ENCODE data around the gene ATP5F1E.

The ATP5F1E gene

DNA sequence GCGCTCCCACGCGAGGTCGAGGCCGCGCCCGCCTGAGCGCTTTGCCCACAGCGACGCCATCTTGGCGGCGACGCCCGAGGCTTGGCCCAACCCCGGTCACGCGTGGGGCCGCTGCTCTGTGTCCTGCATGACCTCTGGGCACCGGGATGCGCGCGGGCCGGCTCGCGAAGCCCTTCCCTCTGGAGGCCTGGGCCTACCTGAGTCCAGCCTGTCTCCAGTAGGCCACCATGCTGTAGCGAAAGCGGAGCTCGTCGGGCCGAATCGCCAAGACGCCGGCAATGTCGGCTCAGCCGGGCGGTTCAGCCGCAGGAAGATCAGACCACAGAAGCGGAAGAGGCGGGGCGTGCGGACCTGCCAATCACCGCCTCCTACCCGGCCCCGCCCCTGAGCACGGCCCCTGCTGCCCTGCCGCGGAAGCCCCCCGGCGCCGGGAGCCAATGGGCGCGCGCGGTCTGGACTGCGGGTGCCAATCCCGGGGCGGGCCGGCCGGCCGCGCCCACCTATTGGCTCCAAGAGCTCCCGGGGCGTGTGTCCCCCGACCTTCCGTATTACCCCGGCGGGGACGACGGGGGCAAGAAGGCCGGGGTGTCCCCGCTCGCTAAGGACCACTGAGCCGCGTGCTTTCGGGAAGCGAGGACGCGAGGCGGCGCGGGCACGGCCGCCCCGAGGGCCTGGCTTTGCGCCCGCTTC is at the start of gene ATP5F1E:
Gene ATP5F1E, minus strand, starts transcription at position 313 of the 690 bp plus-strand sequence. Its CDS starts 84 bp downstream, at position 229.
- peak; percentile 98 for DNase-seq (ENCODE audit: low spot score)

DNA sequence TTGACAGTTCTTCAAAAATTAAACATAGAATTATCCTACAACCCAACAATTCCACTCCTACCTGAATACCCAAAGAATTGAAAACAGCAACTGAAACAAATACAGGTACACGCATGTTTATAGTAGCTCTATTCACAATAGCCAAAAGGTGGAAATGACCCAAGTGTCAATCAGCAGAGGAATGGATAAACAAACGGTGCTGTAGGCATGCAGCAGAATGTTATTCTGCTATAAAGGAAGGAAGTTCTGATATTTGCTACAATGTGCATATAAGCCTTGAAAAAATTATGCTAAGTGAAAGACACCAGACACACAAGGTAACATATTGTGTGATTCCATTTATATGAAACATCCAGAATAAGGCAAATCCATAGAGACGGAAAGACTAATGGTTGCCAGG is 48.9 kb upstream of the ATP5F1E start:
- DNase-seq (ENCODE audit: low spot score), result no peak

DNA sequence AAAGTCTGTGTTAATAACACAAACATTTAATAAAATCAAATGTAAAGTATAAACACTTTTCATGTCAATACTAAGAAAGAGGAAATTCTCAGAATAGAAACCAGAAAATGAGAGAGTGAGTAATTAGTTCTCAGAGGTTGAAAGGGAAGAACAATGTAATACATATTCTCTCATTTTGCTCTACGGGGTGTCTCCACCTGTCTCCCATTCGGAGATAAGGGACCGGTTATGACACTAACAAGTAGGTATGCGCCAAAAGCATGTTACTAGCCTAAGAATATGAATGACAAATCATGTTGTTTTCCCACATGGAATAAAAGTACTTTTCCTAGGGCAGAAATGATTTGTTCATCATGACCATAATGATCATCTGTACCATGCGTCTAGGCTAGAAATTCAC is 46.1 kb upstream of the ATP5F1E start:
- DNase-seq (ENCODE audit: low spot score), result no peak

DNA sequence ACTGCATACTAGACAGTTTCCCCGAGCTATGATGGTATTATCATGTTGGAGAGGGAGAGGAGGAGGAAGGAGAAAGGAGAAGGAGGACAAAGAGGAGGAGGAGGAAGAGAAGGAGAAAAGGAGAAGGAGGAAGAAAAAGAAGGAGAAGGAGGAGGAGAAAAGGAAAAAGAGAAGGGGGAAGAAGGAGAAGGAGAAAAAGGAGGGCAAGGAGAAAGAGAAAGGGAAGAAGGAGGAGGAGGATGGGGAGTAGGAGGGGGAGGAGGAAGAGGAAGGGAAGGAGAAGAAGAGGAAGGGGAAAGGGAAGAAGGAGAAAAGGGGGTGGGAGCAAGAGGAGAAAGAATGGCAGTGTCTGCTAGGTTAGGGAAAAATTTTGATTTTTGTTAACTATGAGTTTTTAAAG is 45.6 kb upstream of the ATP5F1E start:
- DNase-seq (ENCODE audit: low spot score), result no peak

DNA sequence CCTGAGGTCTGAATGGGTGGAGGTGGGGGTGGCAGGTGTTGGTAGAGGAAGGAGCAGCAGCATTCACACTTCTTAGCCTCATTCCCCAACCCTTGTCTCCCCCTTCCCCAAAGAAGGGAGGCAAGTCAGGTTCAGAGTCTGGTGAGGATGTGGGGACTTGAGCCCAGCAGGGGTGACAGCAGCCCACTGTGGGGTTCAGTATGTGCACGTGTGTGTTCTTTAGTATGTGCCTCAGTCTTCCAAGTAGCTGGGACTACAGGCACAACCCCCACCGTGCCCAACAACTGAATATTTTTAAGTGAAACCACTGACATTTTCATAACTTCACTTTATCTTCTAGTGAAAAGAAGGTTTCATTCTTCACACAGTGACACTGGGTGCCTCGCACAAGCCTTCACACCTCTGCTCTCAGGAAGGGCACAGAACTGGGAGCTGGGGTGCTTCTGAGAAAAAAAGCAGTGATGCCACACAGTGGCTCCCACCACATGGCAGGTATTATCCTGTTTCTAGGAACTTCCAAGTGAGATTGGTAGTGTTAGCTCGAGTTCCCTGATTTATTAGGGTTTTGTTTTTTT is 43.9 kb upstream of the ATP5F1E start:
- no peak for DNase-seq (ENCODE audit: low spot score)

DNA sequence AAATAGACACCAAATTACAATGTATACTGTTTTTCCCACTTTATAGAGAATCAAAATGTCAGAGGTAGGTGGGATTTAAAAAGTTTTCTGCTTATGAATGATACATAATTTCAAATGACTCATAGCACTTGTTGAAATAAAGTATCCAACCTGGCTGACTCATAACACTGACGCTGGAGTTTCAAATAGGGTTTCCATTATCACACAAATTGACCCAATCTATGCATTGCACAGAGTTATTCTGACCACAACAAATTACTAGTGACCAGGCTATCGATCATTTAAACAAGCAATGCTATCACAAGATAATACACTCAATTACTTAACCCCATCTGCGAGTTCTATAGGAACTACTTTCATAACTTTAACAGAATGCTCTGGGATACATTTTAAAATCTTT is 42.3 kb upstream of the ATP5F1E start:
- DNase-seq (ENCODE audit: low spot score), result no peak

DNA sequence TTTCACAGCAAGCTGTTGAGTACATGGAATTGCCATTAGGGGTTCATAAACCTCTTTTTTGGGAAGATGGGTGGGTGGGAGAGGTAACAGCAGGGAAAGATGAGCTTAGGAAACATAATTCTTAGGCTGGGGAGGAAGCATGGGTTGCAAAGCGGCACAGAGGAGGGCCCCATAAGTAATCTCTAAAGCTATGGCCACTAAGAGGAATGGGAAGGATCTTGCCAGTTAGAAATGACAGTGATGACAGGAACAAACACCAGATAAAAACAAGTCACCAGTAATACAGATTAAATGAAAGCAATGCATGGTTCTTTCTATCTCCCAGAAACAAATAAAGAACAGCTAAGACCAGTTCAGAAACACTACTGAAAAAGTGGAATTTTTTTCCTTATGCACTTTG is 41.4 kb upstream of the ATP5F1E start:
- no peak for DNase-seq (ENCODE audit: low spot score)

DNA sequence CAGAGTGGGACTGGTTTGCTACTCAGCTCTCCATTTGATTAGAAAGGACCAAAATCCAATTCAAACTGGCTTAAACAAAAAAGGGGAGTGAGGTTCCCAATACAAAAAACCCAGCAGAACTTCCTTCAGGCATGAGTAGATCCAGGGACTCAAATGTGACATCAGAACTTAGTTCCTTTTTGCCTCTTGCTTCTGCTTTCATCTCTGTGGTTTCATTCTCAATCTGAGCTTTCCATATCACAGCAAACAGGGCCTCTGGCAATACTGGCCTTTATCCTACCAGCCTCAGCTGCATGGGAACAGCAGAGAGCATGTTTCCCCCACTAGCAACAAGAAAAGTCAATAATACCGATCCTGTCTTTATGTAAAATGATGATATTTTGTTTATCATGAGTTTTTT is 39.1 kb upstream of the ATP5F1E start:
- DNase-seq (ENCODE audit: low spot score), result no peak

DNA sequence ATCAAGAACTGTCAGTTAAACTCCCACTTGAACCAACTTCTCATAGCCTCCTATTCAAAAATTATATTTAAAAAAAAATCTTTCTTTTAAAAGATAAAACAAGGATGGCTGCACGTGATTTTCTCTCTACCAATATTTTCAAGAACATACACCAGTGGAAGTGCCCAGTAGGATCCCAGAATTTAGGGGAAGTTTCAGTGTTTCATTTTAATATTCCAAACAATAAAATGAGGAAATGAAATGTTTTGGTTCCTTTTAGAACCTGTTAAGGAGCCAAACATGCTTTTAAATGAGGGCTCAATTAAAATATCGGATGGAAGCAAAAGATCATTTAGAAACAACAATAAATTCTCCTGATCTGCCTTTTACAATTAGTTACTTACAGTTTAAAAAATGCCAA is 36.9 kb upstream of the ATP5F1E start:
- no peak for DNase-seq (ENCODE audit: low spot score)

DNA sequence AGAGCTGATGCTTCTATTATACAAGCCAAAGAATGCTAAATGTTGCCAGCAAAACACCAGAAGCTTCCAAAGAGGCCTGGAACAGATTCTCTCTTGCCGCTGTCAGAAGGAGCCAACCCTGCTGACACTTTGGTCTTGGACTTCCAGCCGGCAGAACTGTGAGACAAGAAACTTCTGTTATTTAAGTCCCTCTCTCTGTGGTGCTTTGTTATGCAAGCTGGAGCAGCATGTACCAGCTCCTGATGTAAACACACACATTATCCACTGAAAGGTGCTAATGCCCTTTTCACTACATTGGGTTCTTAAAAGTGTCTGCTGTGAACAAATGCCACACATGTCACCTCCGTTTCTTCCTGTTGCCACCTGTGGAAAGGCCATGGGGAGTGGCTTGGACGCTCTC is 36.4 kb upstream of the ATP5F1E start:
- DNase-seq (ENCODE audit: low spot score), result no peak

DNA sequence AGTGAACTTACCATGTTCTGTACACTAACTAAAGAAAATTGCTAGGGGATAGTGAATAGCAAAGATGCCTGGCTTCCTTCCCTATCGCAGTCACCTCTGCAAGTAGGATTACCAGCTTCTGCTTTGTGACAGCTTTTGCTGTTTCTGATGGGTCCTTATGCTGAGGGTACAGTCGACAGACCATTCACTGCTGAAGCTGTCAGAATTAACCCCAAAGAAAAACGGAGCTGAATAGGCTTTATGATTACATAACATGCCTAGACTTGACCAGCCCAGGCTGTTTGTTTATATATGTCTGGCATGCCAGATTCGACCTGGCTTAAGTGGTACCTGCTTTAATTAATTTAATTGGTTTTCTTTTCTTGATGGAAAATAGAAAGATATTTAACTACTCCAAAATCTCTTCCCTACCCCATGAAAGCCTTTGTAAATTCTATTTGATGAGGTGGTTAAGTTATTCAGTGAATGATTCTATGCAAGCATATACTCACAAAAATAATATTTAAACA is 32.1 kb upstream of the ATP5F1E start:
- no peak for DNase-seq (ENCODE audit: low spot score)

DNA sequence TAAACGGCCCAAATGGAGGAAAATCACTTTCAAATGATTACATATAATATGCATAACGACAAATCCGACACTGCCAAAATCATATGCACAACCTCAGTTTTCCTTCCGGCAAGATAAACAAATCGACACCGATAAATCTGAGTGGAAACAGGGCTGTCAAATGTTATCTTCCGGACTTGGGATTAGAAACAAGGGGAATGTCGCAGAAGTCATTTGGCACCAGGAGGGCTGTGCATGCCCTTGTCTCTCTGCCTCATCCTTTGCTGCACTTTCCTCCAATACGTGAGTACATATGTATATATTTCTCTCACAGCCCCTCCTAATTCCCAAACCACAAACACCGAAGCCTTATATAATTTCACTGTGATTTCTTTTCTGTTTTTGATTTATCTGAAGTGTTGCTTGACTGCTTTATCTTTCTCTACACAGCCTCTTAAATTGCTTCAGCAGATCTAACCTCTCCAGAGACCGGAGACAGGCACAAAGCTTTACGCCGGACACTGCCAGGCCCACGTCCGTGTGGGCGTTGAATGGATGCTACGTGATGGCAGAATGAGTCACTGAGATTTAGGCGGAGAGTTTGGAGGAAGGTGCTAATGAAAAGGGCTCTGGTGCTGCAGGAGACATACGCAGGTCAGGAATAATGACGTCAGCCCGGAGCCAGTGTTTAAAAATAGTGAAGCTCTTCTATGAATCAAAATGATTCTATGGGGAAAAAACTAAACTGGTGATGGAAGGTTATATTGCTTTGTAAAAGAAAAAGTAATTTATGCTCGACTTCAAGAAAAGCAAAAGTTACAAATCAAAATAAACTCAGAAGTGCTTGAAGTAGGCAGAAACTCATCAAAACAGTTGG is 31.5 kb upstream of the ATP5F1E start:
- peak; percentile 36 for DNase-seq (ENCODE audit: low spot score)

DNA sequence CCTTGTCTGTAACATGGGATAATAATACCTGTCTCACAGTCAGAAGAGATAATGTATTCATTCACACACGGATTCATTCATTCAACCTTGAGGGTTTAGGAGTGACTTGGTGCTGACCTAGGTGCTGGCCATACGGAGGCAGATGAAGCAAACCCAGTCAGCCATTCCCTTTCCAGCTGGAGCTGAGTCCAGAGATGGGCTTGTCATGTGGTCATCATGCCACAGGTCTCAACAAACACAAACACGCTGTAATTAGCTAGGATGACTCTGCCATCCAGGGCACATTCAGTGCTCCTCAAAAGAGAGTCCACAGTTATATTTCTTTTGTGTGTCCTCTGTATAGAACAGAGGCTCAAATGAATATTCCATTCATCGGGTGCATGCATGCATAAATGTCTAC is 29.9 kb upstream of the ATP5F1E start:
- no peak for DNase-seq (ENCODE audit: low spot score)

DNA sequence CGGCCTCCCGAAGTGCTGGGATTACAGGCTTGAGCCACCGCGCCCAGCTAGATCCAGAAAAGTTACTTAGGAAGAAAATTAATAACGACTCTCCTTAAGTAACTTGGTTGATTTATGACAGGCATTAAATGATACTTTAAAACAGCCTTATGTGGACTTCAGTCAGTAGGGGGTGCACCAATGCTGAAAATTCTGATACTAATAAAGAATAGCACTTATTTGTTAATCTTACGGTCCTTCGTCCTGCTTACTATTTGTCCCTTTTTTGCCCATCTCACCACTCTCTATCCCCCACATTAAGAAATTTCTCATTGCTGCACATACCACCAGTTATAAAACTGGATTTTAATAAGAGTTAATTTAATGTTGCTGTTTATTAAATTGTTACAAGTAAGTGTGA is 23.2 kb upstream of the ATP5F1E start:
- DNase-seq (ENCODE audit: low spot score), result no peak

DNA sequence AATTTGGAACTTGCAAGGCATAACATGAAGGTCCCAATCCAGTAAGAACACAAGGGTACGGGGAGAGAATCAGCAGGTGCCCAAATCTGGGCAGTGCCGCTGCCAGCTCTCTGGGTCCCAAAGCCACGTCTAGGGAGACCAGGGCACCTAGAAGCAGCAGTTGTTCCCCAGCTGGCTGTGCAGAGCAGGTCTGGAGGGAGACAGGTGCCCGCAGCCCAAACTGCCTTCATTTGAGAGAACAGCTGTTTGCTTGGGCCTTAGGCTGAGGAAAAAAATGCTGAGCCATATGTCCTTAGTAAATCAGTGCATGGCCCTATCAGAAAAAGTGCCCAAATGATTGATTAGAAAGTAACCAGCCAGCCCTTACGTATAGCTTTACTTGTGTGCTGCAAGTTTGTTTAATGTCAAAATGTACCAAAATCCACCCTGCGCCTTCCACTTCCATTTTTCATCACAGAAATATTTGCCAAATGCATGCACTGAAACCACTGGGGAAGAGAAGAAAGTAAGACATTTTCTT is 19.6 kb upstream of the ATP5F1E start:
- no peak for DNase-seq (ENCODE audit: low spot score)

DNA sequence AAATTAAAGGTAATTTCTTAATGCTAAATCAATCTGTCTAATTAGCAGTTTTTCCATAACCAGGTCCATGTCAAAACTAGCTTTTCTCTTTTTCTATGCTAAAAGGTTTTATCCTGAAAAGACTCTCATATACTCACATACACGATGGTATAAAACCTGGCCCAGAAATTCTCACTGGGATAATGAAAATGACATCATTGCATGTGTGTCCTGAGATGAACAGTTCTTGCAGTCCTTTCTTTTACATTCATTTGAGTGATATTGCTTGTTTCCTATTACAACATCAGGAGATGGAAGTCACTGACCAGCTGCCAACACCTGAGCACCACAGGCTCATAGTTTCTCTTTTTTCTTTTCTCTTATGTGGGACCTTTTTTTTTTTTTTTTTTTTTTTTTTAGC is 18.3 kb upstream of the ATP5F1E start:
- no peak for DNase-seq (ENCODE audit: low spot score)

DNA sequence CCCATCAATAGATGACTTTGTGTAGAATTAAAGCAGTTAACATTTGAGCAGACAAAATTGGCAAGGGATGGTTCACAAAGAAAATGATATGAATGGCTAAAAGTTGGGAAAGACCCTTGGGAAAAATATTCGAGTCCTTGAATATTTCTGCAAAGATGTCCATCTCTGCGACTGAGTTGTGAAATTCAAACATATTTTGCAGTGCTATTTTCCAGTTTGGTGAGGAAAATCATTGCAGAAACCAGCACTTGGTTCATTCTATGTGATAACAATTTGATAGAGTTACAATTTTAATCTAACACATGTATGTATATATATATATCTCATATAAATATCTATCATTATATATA is 16.5 kb upstream of the ATP5F1E start:
- no peak for DNase-seq (ENCODE audit: low spot score)

DNA sequence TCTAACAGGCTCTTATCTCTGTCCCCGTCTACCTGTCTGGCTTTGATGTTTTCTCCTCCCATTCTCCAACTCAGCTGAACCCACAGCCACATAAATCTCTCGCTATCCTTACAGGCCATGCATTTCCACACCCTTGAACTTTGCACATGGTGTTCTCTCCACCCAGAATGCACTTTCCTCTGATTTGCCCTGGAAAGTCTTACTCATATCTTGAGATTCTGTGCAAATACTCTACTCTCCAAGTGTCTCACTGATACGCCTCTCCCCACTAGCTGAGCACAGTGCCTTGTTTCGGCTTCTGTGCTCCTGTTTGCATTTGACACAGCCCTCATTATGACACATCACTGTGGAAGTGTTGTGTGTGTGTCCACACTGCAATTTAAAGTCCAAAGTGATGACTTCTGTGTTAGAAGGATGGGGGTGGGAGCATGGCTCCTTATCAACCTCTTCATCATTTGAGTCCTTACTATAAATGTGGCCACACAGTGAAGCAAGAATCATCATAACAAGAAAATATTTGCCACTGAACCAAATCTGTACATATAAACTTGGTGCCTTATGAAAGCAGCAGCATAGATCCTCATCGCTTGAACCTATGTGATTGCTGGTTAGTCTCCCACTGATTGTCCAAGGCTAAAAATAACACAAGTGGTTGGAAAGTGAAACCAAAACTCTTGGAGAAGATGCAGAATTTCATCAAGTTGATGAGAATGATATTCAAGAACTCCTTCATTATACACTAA is 16.0 kb upstream of the ATP5F1E start:
- DNase-seq (ENCODE audit: low spot score), result no peak

DNA sequence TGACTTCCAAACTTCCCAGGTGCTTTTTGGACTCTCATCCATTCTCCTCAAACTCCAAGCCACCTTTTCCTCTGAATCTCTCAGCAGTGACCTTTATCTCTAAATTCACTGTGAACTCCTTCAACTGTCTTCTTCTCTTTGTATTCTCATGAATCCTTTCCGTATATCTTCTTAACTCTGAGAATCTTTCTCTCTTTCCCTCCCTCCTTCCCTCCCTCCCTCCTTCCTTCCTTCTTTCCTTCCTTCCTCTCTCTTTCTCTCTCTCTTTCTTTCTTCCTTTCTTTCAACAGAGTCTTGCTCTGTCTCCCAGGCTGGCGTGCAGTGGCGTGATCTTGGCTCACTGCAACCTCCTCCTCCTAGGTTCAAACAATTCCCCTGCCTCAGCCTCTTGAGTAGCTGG is 14.7 kb upstream of the ATP5F1E start:
- no peak for DNase-seq (ENCODE audit: low spot score)

DNA sequence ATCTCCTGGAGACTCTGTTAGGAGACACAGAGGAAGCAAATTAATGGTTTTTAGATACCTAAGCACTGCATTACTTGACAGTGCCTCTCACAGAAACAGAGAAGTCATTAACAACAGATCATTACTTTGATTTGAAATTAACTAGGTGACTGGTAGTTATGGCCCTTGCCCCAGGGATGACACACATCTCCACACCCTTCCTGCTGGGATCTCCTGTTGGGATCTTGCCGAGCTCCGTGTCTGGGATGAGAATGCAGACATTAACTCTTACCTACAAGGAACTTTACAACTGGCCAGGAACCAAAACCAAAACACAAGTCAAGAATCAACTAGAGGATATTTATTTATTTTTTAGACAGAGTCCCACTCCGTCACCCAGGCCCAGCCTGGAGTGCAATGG is 12.7 kb upstream of the ATP5F1E start:
- DNase-seq (ENCODE audit: low spot score), result no peak

DNA sequence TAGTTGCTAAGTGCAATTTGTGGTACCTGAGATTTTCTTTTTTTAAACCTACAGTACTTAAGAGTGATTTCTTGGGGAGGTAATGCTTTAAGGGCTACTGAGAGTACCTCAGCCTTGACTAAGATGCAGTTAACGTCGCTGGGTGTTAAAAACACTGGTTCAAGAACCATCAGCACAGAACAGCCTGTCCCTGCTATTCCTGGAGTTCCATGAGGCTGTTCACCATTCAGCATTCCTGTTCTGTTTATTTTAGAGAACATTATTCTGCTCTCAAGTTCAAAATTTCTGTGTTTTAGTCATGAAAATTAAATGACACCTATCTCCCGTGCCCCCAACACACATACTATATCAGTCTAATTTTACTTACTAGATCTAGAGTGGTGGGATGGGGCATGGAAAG is 12.2 kb upstream of the ATP5F1E start:
- DNase-seq (ENCODE audit: low spot score), result no peak

DNA sequence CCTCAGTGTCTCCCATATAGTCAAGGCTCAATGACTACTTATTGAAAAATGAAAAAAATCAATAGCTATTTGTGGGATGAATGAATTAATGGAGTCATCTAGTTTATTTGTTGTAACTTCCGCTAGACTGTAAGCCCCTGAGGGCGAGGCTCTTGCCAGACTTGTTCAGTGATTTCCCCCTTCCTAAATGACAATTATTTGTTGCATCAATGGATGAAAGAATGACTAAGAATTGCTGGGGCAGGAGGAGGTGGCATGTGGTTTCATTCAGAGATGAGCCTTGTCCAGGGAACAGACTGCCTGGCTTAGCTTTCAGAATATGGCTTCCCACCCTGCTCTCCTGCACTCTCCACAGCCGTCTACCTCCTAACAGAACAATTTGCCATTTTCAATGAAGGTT is 11.6 kb upstream of the ATP5F1E start:
- no peak for DNase-seq (ENCODE audit: low spot score)
